PC-3 (cell line): ENCODE results near the gene SMAD1. TPM values are rescaled to one million over a fixed set of nuclear protein-coding genes. Genes with fewer than 3 reads are reported as not detected.

Experiments
- ATAC-seq: fragments of 200-7000 bp; cut with Tn5 transposase; 2 replicates; pipeline ENCODE4 v1.9.1; 2020; ENCODE audit warnings: mild to moderate bottlenecking, moderate library complexity
- BruUV-seq: library from RNA; stranded (reverse); fragments of 400-500 nt; replicated peaks from 2 replicates; lab custom pipeline; 2021; lab: Mats Ljungman, UMichigan
- CTCF ChIA-PET: fragments of 300-600 bp; sonication (Branson Sonifier 250); formaldehyde crosslinking; loops from one replicate; lab custom pipeline; 2022; ENCODE audit warnings: antibody characterized with exemption; lab: Charles Lee
- POLR2A ChIA-PET: fragments of 300-600 bp; sonication (Branson Sonifier 250); formaldehyde crosslinking; loops from one replicate; lab custom pipeline; 2022; ENCODE audit warnings: antibody characterized with exemption; ENCODE audit not compliant: unreplicated experiment; lab: Charles Lee
- DNase-seq: peaks from one replicate; pipeline ENCODE4 v3.0.0-alpha.2; 2015
- H2AFZ ChIP-seq: fragments of 300-600 bp; sonication (generic); 2 replicates; pipeline ENCODE4 v1.6.0; 2016; ENCODE audit warnings: antibody characterized with exemption, low read length
- H3F3A ChIP-seq: fragments of 300-600 bp; sonication (generic); one replicate; pipeline ENCODE4 v1.6.0; 2017; ENCODE audit warnings: antibody characterized with exemption, low read length, control low read depth, mild to moderate bottlenecking; ENCODE audit not compliant: unreplicated experiment
- H3K27ac ChIP-seq: fragments of 300-600 bp; sonication (generic); 2 replicates; pipeline ENCODE4 v1.5.1; 2016; ENCODE audit warnings: mild to moderate bottlenecking, low read length
- H3K27me3 ChIP-seq: fragments of 300-600 bp; sonication (generic); 2 replicates; pipeline ENCODE4 v1.6.1; 2016; ENCODE audit warnings: low read length, mixed read lengths
- H3K36me3 ChIP-seq: fragments of 300-600 bp; sonication (generic); 2 replicates; pipeline ENCODE4 v1.6.1; 2016; ENCODE audit warnings: low read depth, mixed run types, low read length, mixed read lengths
- H3K4me1 ChIP-seq: fragments of 300-600 bp; sonication (generic); 2 replicates; pipeline ENCODE4 v1.5.1; 2016; ENCODE audit warnings: low read length; ENCODE audit not compliant: insufficient read depth
- H3K4me2 ChIP-seq: fragments of 300-600 bp; sonication (generic); 2 replicates; pipeline ENCODE4 v1.6.0; 2016; ENCODE audit warnings: low read length
- H3K4me3 ChIP-seq: fragments of 300-600 bp; sonication (generic); 2 replicates; pipeline ENCODE4 v1.5.1; 2016; ENCODE audit warnings: mild to moderate bottlenecking, low read length, mixed read lengths
- H3K79me2 ChIP-seq: fragments of 300-600 bp; sonication (generic); 2 replicates; pipeline ENCODE4 v1.6.1; 2017; ENCODE audit warnings: low read length, mixed read lengths
- H3K9ac ChIP-seq: fragments of 300-600 bp; sonication (generic); 2 replicates; pipeline ENCODE4 v1.6.0; 2016; ENCODE audit warnings: mild to moderate bottlenecking, low read length
- H3K9me2 ChIP-seq: fragments of 300-600 bp; sonication (generic); replicated peaks from 2 replicates; pipeline ENCODE4 v1.6.1; 2016; ENCODE audit warnings: mixed run types, low read length, mixed read lengths
- H3K9me3 ChIP-seq: fragments of 300-600 bp; sonication (generic); 2 replicates; pipeline ENCODE4 v1.6.1; 2016; ENCODE audit warnings: low read length, mixed read lengths
- H4K20me1 ChIP-seq: fragments of 300-600 bp; sonication (generic); 2 replicates; pipeline ENCODE4 v1.6.1; 2016; ENCODE audit warnings: low read length, mixed read lengths
- CTCF ChIP-seq: fragments of 300-600 bp; sonication (generic); conservative IDR thresholded peaks from 2 replicates; pipeline ENCODE4 v1.5.1; 2017; ENCODE audit warnings: antibody characterized with exemption, low read depth, mild to moderate bottlenecking, low read length
- EZH2 ChIP-seq: fragments of 300-600 bp; sonication (generic); IDR thresholded peaks from one replicate; pipeline ENCODE4 v1.6.1; 2017; ENCODE audit warnings: antibody characterized with exemption, mild to moderate bottlenecking, low read length; ENCODE audit not compliant: unreplicated experiment
- EZH2phosphoT487 ChIP-seq: fragments of 300-600 bp; sonication (generic); IDR thresholded peaks from 2 replicates; pipeline ENCODE4 v1.6.1; 2018; ENCODE audit warnings: mild to moderate bottlenecking, antibody characterized with exemption, low read length, borderline replicate concordance
- intact Hi-C: fragments of 100-400 bp; cut with micrococcal nuclease; formaldehyde crosslinking; loops from 2 replicates; pipeline ENCODE4 v1.9.0; 2023
- total RNA-seq: library from RNA; depleted of rRNA; stranded (reverse); fragments of >200 nt; gene quantifications from 2 replicates; pipeline ENCODE4 v1.2.3, GENCODE V29; 2014

SMAD1 gene
- total RNA-seq, 1 experiment from 2014 or later: 13.3 TPM

GRCh38 chr4:145436796-145437195, 44.9 kb upstream of the SMAD1 start:
- no peak overlapping the region for H2AFZ ChIP-seq
- DNase-seq (peak; percentile 43), ATAC-seq (no peak)
- H3K79me2 ChIP-seq: no peaks in the 10 kb centered on the region
- ChIA-PET POLR2A (no interaction called here), CTCF (no interaction called here)
- no peaks in the 10 kb centered on the region for H3K27me3 ChIP-seq
- H3K9me3 ChIP-seq: no peaks in the 10 kb centered on the region
- no peaks in the 10 kb centered on the region for H3K36me3 ChIP-seq
- H3K27ac ChIP-seq: no peak overlapping the region
- BruUV-seq: no TSS peak
- H3F3A ChIP-seq: no peaks in the 10 kb centered on the region
- no peak overlapping the region for H3K4me2 ChIP-seq
- intact Hi-C loops: no loop called here
- H3K9me2 ChIP-seq: no peaks in the 10 kb centered on the region
- no peak overlapping the region for H3K4me3 ChIP-seq
- H3K9ac ChIP-seq: no peak overlapping the region
- no peak for TF ChIP-seq EZH2phosphoT487
- TF ChIP-seq CTCF: no peak
- TF ChIP-seq EZH2: no peak
- peaks cover 17% of the 10 kb centered on the region for H3K4me1 ChIP-seq
- no peaks in the 10 kb centered on the region for H4K20me1 ChIP-seq

- Histone ChIP-seq H3K36me3 (no peaks in the 10 kb centered on the region), H3K4me3 (no peak overlapping the region), H3K27me3 (no peaks in the 10 kb centered on the region), H3K27ac (no peak overlapping the region), H3K4me1 (peaks cover 17% of the 10 kb centered on the region), H4K20me1 (no peaks in the 10 kb centered on the region), H3K9ac (no peak overlapping the region), H3K9me3 (no peaks in the 10 kb centered on the region), H3K79me2 (no peaks in the 10 kb centered on the region), H3F3A (no peaks in the 10 kb centered on the region), H2AFZ (no peak overlapping the region), H3K4me2 (no peak overlapping the region), H3K9me2 (no peaks in the 10 kb centered on the region)
- ATAC-seq: no peak
- TF ChIP-seq CTCF (no peak), EZH2phosphoT487 (no peak), EZH2 (no peak)
- no TSS peak for BruUV-seq
- CTCF ChIA-PET: no interaction called here
- DNase-seq: no peak
- intact Hi-C loops: no loop called here
- POLR2A ChIA-PET: no interaction called here
These were observed 44.2 kb upstream of the SMAD1 start for GRCh38 chr4:145437466-145437865.

GRCh38 chr4:145438298-145438697, 43.4 kb upstream of the SMAD1 start:
- BruUV-seq: no TSS peak

More at GRCh38 chr4:145438298-145438697, 43.4 kb upstream of the SMAD1 start:
- H3K36me3 ChIP-seq: no peaks in the 10 kb centered on the region
- no peaks in the 10 kb centered on the region for H3K79me2 ChIP-seq
- ATAC-seq (no peak), DNase-seq (no peak)
- H3K9me3 ChIP-seq: no peaks in the 10 kb centered on the region
- no peaks in the 10 kb centered on the region for H3F3A ChIP-seq
- POLR2A ChIA-PET: no interaction called here
- H3K27ac ChIP-seq: no peak overlapping the region
- H2AFZ ChIP-seq: no peak overlapping the region
- no peaks in the 10 kb centered on the region for H3K9me2 ChIP-seq
- no peak overlapping the region for H3K4me3 ChIP-seq
- TF ChIP-seq EZH2 (no peak), CTCF (no peak), EZH2phosphoT487 (no peak)
- peaks cover 17% of the 10 kb centered on the region for H3K4me1 ChIP-seq
- H3K9ac ChIP-seq: no peak overlapping the region
- H3K27me3 ChIP-seq: no peaks in the 10 kb centered on the region
- H3K4me2 ChIP-seq: no peak overlapping the region
- intact Hi-C loops: no loop called here
- CTCF ChIA-PET: no interaction called here
- H4K20me1 ChIP-seq: no peaks in the 10 kb centered on the region
